EL (cell line): ENCODE results near the gene GPR183.
A peak's percentile ranks its signal among the peaks of the same experiment; 100 is the strongest.

ENCODE experiments used
- DNase-seq: peaks from one replicate; pipeline ENCODE4 v3.0.0-alpha.2; 2016

The GPR183 gene

GRCh38 chr13:99290894-99291293, 16.3 kb downstream of the GPR183 start:
- DNase-seq: no peak

GRCh38 chr13:99289674-99290337, 17.4 kb downstream of the GPR183 start:
- no peak for DNase-seq

GRCh38 chr13:99289271-99289670, 17.9 kb downstream of the GPR183 start:
- DNase-seq: no peak

- no peak for DNase-seq
These were observed 19.1 kb downstream of the GPR183 start for GRCh38 chr13:99288089-99288488.

- DNase-seq: no peak
These were observed 19.6 kb downstream of the GPR183 start for GRCh38 chr13:99287551-99287950.

GRCh38 chr13:99285432-99286182, 21.6 kb downstream of the GPR183 start:
- DNase-seq: no peak

GRCh38 chr13:99282264-99283231, 24.7 kb downstream of the GPR183 start:
- no peak for DNase-seq

- DNase-seq: no peak
These were observed 25.4 kb downstream of the GPR183 start for GRCh38 chr13:99281811-99282263.

GRCh38 chr13:99280166-99280565, 27.0 kb downstream of the GPR183 start:
- DNase-seq: no peak

GRCh38 chr13:99279637-99280036, 27.6 kb downstream of the GPR183 start:
- no peak for DNase-seq

GRCh38 chr13:99278843-99279242, 28.4 kb downstream of the GPR183 start:
- DNase-seq: no peak

- DNase-seq: no peak
These were observed 29.0 kb downstream of the GPR183 start for GRCh38 chr13:99278200-99278599.

GRCh38 chr13:99277629-99278028, 29.6 kb downstream of the GPR183 start:
- no peak for DNase-seq

GRCh38 chr13:99276706-99277105, 30.5 kb downstream of the GPR183 start:
- DNase-seq: no peak

GRCh38 chr13:99275093-99275469, 32.1 kb downstream of the GPR183 start:
- peak; percentile 57 for DNase-seq

GRCh38 chr13:99273128-99273527, 34.1 kb downstream of the GPR183 start:
- no peak for DNase-seq

GRCh38 chr13:99272481-99272880, 34.7 kb downstream of the GPR183 start:
- DNase-seq: no peak

- no peak for DNase-seq
These were observed 36.0 kb downstream of the GPR183 start for GRCh38 chr13:99271249-99271648.

- DNase-seq: no peak
These were observed 36.7 kb downstream of the GPR183 start for GRCh38 chr13:99270518-99270917.

GRCh38 chr13:99269627-99270241, 37.5 kb downstream of the GPR183 start:
- DNase-seq: peak; percentile 48

GRCh38 chr13:99268822-99269221, 38.4 kb downstream of the GPR183 start:
- DNase-seq: no peak

- DNase-seq: no peak
These were observed 39.3 kb downstream of the GPR183 start for GRCh38 chr13:99267927-99268326.

GRCh38 chr13:99266827-99267226, 40.4 kb downstream of the GPR183 start:
- no peak for DNase-seq
